Fibroblast of the aortic adventitia (primary cell): ENCODE data around the gene TH. TPM values are rescaled to one million over a fixed set of nuclear protein-coding genes. Genes with fewer than 3 reads are reported as not detected.
"Not testable (repeated sequence)": the region's sequence is repeated elsewhere in the genome, so short reads cannot be mapped to it uniquely, and the experiment has no call there.

Source experiments
- DNase-seq: peaks from one replicate; pipeline ENCODE4 v3.0.0-alpha.2; 2010; ENCODE audit warnings: low read depth
- H3K4me3 ChIP-seq: 2 replicates; pipeline ENCODE4 v1.5.1; 2011; ENCODE audit warnings: low read depth, mild to moderate bottlenecking, control low read depth, low read length, moderate library complexity
- CTCF ChIP-seq: IDR thresholded peaks from 2 replicates; pipeline ENCODE4 v1.5.1; 2011; ENCODE audit warnings: mild to moderate bottlenecking, low read length, control low read depth, inconsistent platforms; ENCODE audit not compliant: insufficient read depth
- total RNA-seq: library from RNA; depleted of rRNA; stranded (reverse); fragments of >200 nt; gene quantifications from 2 replicates; pipeline ENCODE4 v1.2.3, GENCODE V29; 2012; ENCODE audit warnings: low replicate concordance

TH gene
- total RNA-seq, 1 donor, result not detected

DNA sequence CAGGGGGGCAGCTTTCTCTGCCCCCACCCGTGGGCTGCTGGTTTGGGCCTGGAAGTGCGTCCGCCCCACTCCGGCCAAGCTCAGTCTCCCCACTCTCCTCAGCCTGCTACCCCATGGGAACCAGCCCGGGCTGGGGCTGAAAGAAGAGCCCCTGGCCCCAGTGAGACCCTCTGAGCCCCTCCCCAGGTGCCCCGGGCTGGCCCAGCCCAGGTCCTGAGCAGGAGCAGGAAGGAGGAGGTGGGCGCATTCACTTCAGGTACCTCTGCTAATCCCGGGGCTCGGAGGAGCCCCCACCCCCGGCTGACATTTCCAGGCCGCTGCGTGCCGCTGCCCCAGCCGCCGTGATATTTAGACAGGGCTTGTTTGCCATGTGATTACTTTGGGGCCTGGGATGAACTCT is 8.7 kb upstream of the TH start:
- no peak overlapping the region for H3K4me3 ChIP-seq
- TF ChIP-seq CTCF, result no peak
- DNase-seq, result no peak

DNA sequence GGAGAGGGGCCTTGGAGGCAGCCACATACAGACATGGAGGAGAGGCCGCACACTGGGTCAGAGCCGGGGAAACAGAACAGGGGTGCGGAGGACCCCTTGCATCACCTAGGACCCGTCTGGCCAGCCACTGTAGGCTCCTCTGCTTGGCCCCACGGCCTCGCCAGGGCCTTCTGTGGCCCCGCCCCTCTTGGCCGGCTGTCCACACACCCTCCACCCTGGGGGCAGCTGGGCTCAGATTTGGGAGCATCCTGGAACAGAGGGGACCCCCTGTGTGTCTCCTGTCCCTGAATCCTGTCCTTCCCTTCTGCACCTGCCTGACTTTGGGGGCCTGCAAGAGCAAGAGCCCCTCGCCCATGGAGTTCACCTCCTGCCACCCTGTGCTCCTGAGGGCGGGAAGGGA is 7.9 kb upstream of the TH start:
- no peak for DNase-seq
- TF ChIP-seq CTCF, result no peak
- H3K4me3 ChIP-seq, result no peak overlapping the region

- TF ChIP-seq CTCF, result no peak
- H3K4me3 ChIP-seq, result no peak overlapping the region
- no peak for DNase-seq
Observed at GRCh38 chr11:2178906-2179494, 7.4 kb upstream of the TH start.

- not testable (repeated sequence) for DNase-seq, H3K4me3 ChIP-seq
Observed at GRCh38 chr11:2178055-2178773, 6.6 kb upstream of the TH start.

- no peak for DNase-seq
- no peak for TF ChIP-seq CTCF
- no peak overlapping the region for H3K4me3 ChIP-seq
Observed at GRCh38 chr11:2177076-2177475, 5.5 kb upstream of the TH start.

DNA sequence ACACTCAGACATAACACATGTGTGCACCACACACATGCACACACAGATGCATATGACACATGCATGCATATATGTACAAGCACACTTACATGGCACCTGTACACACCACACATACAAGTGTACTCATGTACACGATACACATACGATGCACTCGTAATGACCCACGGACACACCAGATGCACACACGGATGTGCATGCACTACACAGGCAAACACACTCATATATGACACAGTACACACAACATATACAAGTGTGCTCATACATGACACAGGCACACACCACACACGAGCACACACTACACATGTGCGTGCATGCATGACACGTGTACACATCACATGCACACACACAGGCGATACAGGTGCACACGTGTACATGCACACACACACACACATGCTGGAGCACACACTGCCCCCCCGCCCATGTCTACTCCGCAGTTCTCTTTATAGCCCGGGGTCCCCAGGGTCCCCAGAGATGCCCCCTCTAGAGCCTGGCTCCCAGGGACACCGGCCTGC is 4.8 kb upstream of the TH start:
- no peak for DNase-seq
- no peak overlapping the region for H3K4me3 ChIP-seq
- TF ChIP-seq CTCF, result no peak

- TF ChIP-seq CTCF, result no peak
- DNase-seq, result no peak
- no peak overlapping the region for H3K4me3 ChIP-seq
Observed at GRCh38 chr11:2175659-2176058, 4.0 kb upstream of the TH start.
